Neuronal stem cell (in vitro differentiated cells): ENCODE measurements around the gene ELOVL1.

Experiments used
- DNase-seq: peaks from one replicate; pipeline ENCODE4 v3.0.0-alpha.2; 2013; ENCODE audit warnings: low spot score
- H2AFZ ChIP-seq: one replicate; pipeline ENCODE4 v1.6.1; 2013; ENCODE audit warnings: mild to moderate bottlenecking, low read length, inconsistent platforms
- H2AK5ac ChIP-seq: 2 replicates; pipeline ENCODE4 v1.6.1; 2013; ENCODE audit warnings: low read depth, mild to moderate bottlenecking, inconsistent platforms, low read length, moderate library complexity, mixed read lengths
- H2BK120ac ChIP-seq: 2 replicates; pipeline ENCODE4 v1.6.1; 2013; ENCODE audit warnings: low read depth, mild to moderate bottlenecking, inconsistent platforms, low read length, moderate library complexity, mixed read lengths
- H2BK12ac ChIP-seq: one replicate; pipeline ENCODE4 v1.6.1; 2013; ENCODE audit warnings: low read length, inconsistent platforms
- H2BK15ac ChIP-seq: 2 replicates; pipeline ENCODE4 v1.6.1; 2013; ENCODE audit warnings: mild to moderate bottlenecking, low read length, inconsistent platforms, mixed read lengths
- H2BK5ac ChIP-seq: one replicate; pipeline ENCODE4 v1.6.1; 2013; ENCODE audit warnings: inconsistent platforms, mild to moderate bottlenecking, low read length, moderate library complexity
- H3K14ac ChIP-seq: one replicate; pipeline ENCODE4 v1.6.1; 2013; ENCODE audit warnings: low read length, inconsistent platforms
- H3K18ac ChIP-seq: 2 replicates; pipeline ENCODE4 v1.6.1; 2013; ENCODE audit warnings: low read length, inconsistent platforms
- H3K23ac ChIP-seq: 2 replicates; pipeline ENCODE4 v1.6.1; 2013; ENCODE audit warnings: low read depth, mild to moderate bottlenecking, mixed read lengths, low read length, inconsistent platforms; ENCODE audit not compliant: poor library complexity
- H3K27ac ChIP-seq: replicated peaks from 3 replicates; pipeline ENCODE4 v1.5.1; 2013; ENCODE audit warnings: low read length, inconsistent platforms
- H3K27me3 ChIP-seq, 3 experiments: 2 replicates each; pipeline ENCODE4 v1.6.1; 2013; ENCODE audit warnings: low read length in 3 of 3, mild to moderate bottlenecking in 2 of 3, inconsistent platforms in 1 of 3, low read depth in 1 of 3, mixed read lengths in 1 of 3, moderate library complexity in 1 of 3; ENCODE audit not compliant: control insufficient read depth in 3 of 3, insufficient read depth in 3 of 3
- H3K36me3 ChIP-seq, 2 donors: replicated peaks in 1 of 2; 2 replicates each; pipeline ENCODE4 v1.6.1; 2013; ENCODE audit warnings: low read length in 2 of 2; ENCODE audit not compliant: control insufficient read depth in 2 of 2, insufficient read depth in 2 of 2
- H3K4ac ChIP-seq: 2 replicates; pipeline ENCODE4 v1.6.1; 2013; ENCODE audit warnings: inconsistent platforms, mild to moderate bottlenecking, low read length, moderate library complexity
- H3K4me1 ChIP-seq, 2 donors: 1 replicate in 1 of 2; 2 replicates in 1 of 2; pipeline ENCODE4 v1.6.1; 2013; ENCODE audit warnings: low read length in 2 of 2, low read depth in 1 of 2; ENCODE audit not compliant: control insufficient read depth in 2 of 2, insufficient read depth in 1 of 2
- H3K4me2 ChIP-seq: one replicate; pipeline ENCODE4 v1.6.1; 2013; ENCODE audit warnings: mild to moderate bottlenecking, low read length, inconsistent platforms; ENCODE audit not compliant: insufficient read depth, poor library complexity, severe bottlenecking
- H3K4me3 ChIP-seq, 2 donors: 2 replicates each; pipeline ENCODE4 v1.5.1; 2013; ENCODE audit warnings: low read length in 2 of 2, mild to moderate bottlenecking in 2 of 2, inconsistent platforms in 1 of 2, moderate library complexity in 1 of 2
- H3K79me1 ChIP-seq: one replicate; pipeline ENCODE4 v1.6.1; 2013; ENCODE audit warnings: low read depth, mild to moderate bottlenecking, inconsistent platforms, low read length, moderate library complexity
- H3K9ac ChIP-seq: one replicate; pipeline ENCODE4 v1.6.1; 2013; ENCODE audit warnings: mild to moderate bottlenecking, low read depth, low read length, inconsistent platforms; ENCODE audit not compliant: poor library complexity
- H3K9me3 ChIP-seq, 2 donors: replicated peaks in 1 of 2; 2 replicates each; pipeline versions ENCODE3 to v1.6.1; 2013; ENCODE audit warnings: low read length in 2 of 2, mild to moderate bottlenecking in 2 of 2, inconsistent platforms in 1 of 2, low read depth in 1 of 2, mixed read lengths in 1 of 2, moderate library complexity in 1 of 2; ENCODE audit not compliant: control insufficient read depth in 2 of 2, insufficient read depth in 1 of 2
- H4K8ac ChIP-seq: one replicate; pipeline ENCODE4 v1.6.1; 2013; ENCODE audit warnings: low read depth, mild to moderate bottlenecking, inconsistent platforms, low read length, moderate library complexity
- H4K91ac ChIP-seq: one replicate; pipeline ENCODE4 v1.6.1; 2013; ENCODE audit warnings: low read length, low read depth, mild to moderate bottlenecking, inconsistent platforms; ENCODE audit not compliant: poor library complexity
- WGBS, 2 donors: extraction: QIAGEN DNeasy Blood & Tissue Kit; methylation state at CpG; one replicate each; pipeline ENCODE4 v1.1.7; 2013; ENCODE audit warnings: missing lambda C conversion rate in 2 of 2, mixed read lengths in 1 of 2; ENCODE audit not compliant: insufficient read length in 2 of 2, insufficient replicate concordance in 1 of 2; ENCODE audit errors: extremely low coverage in 2 of 2; 5-methylcytosine and 5-hydroxymethylcytosine counted together

The ELOVL1 gene

DNA sequence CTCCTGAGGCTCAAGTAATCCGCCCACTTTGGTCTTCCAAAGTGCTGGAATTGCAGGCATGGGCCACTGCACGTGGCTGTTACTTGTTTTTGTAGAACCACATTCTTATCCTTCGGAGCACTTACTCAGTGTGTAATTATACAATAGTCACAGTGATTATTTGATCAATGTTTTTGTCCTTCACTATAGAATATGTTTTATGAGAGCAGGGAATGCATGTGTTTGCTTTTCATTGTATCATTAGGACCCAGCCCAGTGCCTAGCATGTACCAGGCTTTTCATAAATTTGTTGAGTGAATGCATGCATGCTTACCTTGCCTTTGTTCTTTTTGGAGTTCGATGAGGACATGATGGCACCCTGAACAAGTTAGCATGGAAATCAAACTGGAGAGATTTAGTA is 27.7 kb upstream of the ELOVL1 start:
- DNase-seq, result no peak
- H3K36me3 ChIP-seq, result peaks cover 0 to 11% of the 10 kb centered on the region in 2 donors
- no peak overlapping the region for H2BK15ac ChIP-seq
- H3K23ac ChIP-seq, result no peak overlapping the region
- H3K27me3 ChIP-seq, result no peaks in the 10 kb centered on the region
- H3K9me3 ChIP-seq, result no peaks in the 10 kb centered on the region
- H3K79me1 ChIP-seq, result peaks cover 2% of the 10 kb centered on the region
- no peak overlapping the region for H3K4me3 ChIP-seq
- H3K27ac ChIP-seq, result no peak overlapping the region
- no peak overlapping the region for H2BK12ac ChIP-seq
- no peak overlapping the region for H3K4me2 ChIP-seq
- no peak overlapping the region for H2BK120ac ChIP-seq
- no peak overlapping the region for H3K18ac ChIP-seq
- H2AK5ac ChIP-seq, result no peak overlapping the region
- H4K91ac ChIP-seq, result no peak overlapping the region
- H3K4ac ChIP-seq, result no peak overlapping the region
- H4K8ac ChIP-seq, result no peak overlapping the region
- H2AFZ ChIP-seq, result no peak overlapping the region
- peaks cover 0 to 1% of the 10 kb centered on the region in 2 donors for H3K4me1 ChIP-seq
- no peak overlapping the region for H2BK5ac ChIP-seq
- no CpG with 5 or more reads among the region's 4 CpGs for WGBS, 2 donors
- no peak overlapping the region for H3K14ac ChIP-seq
- no peak overlapping the region for H3K9ac ChIP-seq

DNA sequence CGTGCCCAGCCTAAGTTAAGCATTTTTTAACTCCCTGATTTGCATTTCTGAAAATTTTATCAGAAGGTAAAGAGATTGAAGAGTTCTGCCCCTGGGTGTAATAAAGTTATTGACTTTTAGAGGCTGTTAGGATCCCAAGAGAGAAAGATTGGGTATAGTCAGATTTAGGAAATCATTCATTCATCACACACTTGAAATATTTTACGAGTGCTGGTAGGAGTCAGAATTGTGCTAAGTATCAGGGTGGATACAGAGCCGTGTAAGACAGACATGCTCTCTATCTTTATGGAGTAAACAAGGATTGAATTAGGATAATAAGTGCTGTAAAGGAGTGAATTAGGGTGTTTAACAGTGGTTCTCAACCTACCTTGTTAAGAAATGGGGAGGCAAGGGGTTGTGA is 24.9 kb upstream of the ELOVL1 start:
- peaks cover 0 to 17% of the 10 kb centered on the region in 2 donors for H3K36me3 ChIP-seq
- no peak overlapping the region for H3K14ac ChIP-seq
- H3K27ac ChIP-seq, result no peak overlapping the region
- no CpG with 5 or more reads among the region's 3 CpGs for WGBS, 2 donors
- no peak for DNase-seq
- no peak overlapping the region for H3K9ac ChIP-seq
- H3K4me2 ChIP-seq, result no peak overlapping the region
- H2BK5ac ChIP-seq, result no peak overlapping the region
- H3K4me1 ChIP-seq, result peaks cover 7% of the 10 kb centered on the region in 2 donors
- no peak overlapping the region for H4K8ac ChIP-seq
- H2AK5ac ChIP-seq, result no peak overlapping the region
- H4K91ac ChIP-seq, result no peak overlapping the region
- H3K23ac ChIP-seq, result no peak overlapping the region
- no peak overlapping the region for H2BK12ac ChIP-seq
- peaks cover 7% of the 10 kb centered on the region for H3K79me1 ChIP-seq
- H3K4ac ChIP-seq, result no peak overlapping the region
- no peak overlapping the region for H2BK15ac ChIP-seq
- no peaks in the 10 kb centered on the region for H3K27me3 ChIP-seq
- no peak overlapping the region for H2AFZ ChIP-seq
- no peak overlapping the region for H3K4me3 ChIP-seq
- no peak overlapping the region for H3K18ac ChIP-seq
- no peaks in the 10 kb centered on the region for H3K9me3 ChIP-seq
- H2BK120ac ChIP-seq, result no peak overlapping the region

GRCh38 chr1:43389326-43390313 is 21.8 kb upstream of the ELOVL1 start, which contains the start of the genes MED8 and SZT2:
TSS of gene MED8 (minus strand) at chr1:43389800. CDS start at chr1:43389764, 36 bp downstream.
TSS of gene SZT2 (plus strand) at chr1:43389899. CDS start at chr1:43389969, 70 bp downstream.
- Histone ChIP-seq H2BK12ac (no peak within 1 kb of the TSS), H3K4me2 (peak within 1 kb of the TSS; percentile 77), H3K23ac (peak within 1 kb of the TSS; percentile 90), H3K27ac (peak within 1 kb of the TSS; percentile 75), H3K9ac (peak within 1 kb of the TSS; percentile 81), H3K9me3 (no peaks in the 10 kb centered on the region), H4K91ac (no peak within 1 kb of the TSS), H2BK5ac (peak within 1 kb of the TSS; percentile 16), H3K4me1 (peaks cover 7% of the 10 kb centered on the region in 2 donors), H3K4me3 (peak within 1 kb of the TSS; percentile 96 to 99), H3K18ac (peak within 1 kb of the TSS; percentile 88), H3K79me1 (peaks cover 7% of the 10 kb centered on the region), H2BK120ac (no peak within 1 kb of the TSS), H3K27me3 (no peaks in the 10 kb centered on the region), H4K8ac (peak within 1 kb of the TSS; percentile 44), H2AFZ (peak within 1 kb of the TSS; percentile 97), H3K14ac (no peak within 1 kb of the TSS), H2AK5ac (no peak within 1 kb of the TSS), H2BK15ac (no peak within 1 kb of the TSS), H3K36me3 (peaks cover 22 to 37% of the 10 kb centered on the region in 2 donors), H3K4ac (no peak within 1 kb of the TSS)
- no CpG with 5 or more reads among the region's 65 CpGs for WGBS, 2 donors
- DNase-seq, result peak; percentile 98

DNA sequence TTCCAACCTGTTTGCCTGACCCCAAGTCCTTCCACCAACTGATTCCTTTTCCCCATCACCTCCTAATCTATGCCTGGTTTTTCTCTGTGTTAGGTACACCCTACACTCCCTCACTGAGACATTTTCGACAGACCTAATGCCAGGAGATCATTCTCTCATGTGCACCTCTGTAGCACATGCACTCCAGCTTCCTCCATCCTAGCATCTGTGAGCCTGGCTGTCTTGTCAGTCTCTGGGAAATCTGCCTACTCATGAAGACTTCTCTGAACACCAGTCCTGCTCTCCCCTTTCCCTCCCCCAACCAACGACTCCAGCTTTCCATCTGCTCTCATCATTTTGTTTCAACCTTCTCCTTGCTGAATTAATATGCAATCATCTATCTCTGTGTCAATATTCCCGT is 20.8 kb upstream of the ELOVL1 start:
- Histone ChIP-seq H4K8ac (no peak overlapping the region), H3K4me1 (peaks cover 7% of the 10 kb centered on the region in 2 donors), H2BK15ac (no peak overlapping the region), H3K9ac (no peak overlapping the region), H3K14ac (no peak overlapping the region), H3K79me1 (peaks cover 7% of the 10 kb centered on the region), H2BK12ac (no peak overlapping the region), H3K18ac (no peak overlapping the region), H3K9me3 (no peaks in the 10 kb centered on the region), H2AFZ (no peak overlapping the region), H2AK5ac (no peak overlapping the region), H3K4ac (no peak overlapping the region), H3K27ac (no peak overlapping the region), H4K91ac (no peak overlapping the region), H3K23ac (no peak overlapping the region), H3K4me2 (peak overlapping the region; percentile 77), H3K27me3 (no peaks in the 10 kb centered on the region), H3K36me3 (peaks cover 27 to 47% of the 10 kb centered on the region in 2 donors), H2BK120ac (no peak overlapping the region), H2BK5ac (no peak overlapping the region), H3K4me3 (peak overlapping the region in 1 of 2 donors; percentile 96)
- WGBS, 2 donors, result no CpG with 5 or more reads among the region's 3 CpGs
- no peak for DNase-seq
